Stimulated activated CD8-positive, alpha-beta memory T cell treated with anti-CD3 and anti-CD28 coated beads, Interleukin-4, amount 100 ng/mL, for 4 hours (primary cell): ENCODE data around the gene RTL9.

ENCODE experiments used
- DNase-seq, 2 donors: peaks; one replicate each; pipeline ENCODE4 v3.0.0-alpha.2; 2020; ENCODE audit warnings: low read depth in 2 of 2, low spot score in 1 of 2

Gene RTL9

DNA sequence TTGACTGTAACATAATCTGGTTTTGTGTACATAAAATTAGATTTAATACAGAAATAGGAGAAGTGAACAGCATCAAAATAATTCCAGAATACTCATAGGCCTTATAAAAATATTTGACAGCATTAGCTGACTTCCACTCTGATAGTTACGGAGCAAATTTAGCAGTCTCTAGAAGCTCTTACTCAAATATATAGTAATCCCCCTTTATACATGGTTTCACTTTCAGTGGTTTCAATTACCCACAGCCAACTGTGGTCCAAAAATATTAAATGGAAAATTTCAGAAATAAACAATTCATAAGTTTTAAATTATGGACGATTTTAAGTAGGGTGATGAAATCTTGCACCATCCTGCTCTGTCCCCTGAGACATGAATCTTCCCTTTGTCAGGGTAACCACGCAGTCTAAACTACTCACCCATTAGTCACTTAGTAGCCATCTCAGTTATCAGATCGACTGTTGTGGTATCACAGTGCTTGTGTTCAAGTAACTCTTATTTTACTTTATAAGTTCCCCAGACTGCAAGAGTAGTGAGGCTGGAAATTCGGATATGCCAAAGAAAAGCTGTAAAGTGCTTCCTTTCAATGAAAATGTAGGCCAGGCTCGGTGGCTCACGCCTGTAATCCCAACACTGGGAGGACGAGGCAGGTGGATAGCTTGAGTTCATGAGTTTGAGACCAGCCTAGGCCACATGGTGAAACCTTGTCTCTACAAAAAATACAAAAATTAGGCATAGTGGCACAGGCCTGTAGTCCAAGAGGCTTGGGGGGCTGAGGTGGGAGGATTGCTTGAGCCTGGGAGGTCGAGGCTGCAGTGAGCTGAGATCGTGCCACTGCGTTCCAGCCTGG is 17.2 kb upstream of the RTL9 start:
- no peak for DNase-seq

DNA sequence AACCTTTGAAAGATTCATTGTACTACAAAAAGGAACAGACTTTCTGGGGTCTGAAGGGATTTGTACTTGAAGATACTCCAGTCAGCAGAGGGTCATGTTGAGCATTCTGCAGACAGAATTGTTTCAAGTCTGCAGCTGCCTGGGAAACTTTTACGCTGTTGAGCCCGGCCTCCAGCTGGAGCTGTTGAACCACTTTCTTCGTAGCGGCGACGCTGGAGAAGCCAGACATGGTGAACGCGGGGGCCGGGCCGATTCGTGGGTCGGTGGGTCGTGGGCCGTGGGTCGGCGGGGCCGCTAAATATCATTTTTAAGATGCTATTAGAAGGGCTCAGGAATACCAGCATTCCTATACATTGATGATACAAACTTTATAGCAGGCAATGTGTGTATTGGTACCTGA is 12.0 kb upstream of the RTL9 start:
- DNase-seq = no peak

GRCh38 chrX:110359273-110359672 is 625 bp downstream of the RTL9 start:
- no peak for DNase-seq

GRCh38 chrX:110363244-110363643 is 4.6 kb downstream of the RTL9 start:
- no peak for DNase-seq

DNA sequence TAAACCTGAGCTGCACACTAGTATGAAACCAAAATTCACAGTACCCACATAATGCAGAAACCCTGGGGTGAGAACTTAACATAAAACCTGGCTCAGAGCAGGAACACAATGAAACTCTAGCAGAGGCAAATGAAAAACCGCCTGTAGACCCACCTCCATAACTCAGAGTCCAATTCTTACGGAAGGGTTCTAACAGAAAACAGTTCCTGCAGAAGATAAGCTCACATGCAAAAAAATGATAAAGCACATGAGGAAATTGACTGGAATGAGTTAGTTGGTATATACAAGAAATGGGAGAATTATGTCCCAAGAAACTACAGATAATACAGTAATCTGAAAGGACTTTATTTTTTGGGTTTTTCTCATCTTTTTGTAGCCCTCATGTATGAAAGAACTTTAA is 14.7 kb downstream of the RTL9 start:
- DNase-seq = no peak

DNA sequence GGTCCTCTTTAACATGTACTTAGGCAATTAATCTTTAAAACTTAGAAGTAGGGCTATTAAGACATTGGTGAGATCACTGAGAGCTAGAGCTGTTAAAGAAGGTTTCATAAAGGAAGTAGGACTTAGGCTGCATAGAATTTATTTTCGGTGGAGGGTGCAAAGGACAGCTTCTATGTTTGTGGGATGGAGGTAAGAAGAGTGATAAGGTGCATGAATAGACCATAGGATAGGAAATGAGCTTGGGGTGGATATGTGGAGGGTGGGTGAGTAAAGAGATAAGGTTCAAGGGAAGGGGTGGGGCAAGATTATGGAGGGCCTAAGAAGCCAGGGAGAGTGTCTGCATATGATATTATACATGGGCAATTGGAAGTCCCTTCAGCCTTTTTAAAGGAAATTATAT is 15.9 kb downstream of the RTL9 start:
- DNase-seq = no peak

- no peak for DNase-seq
These were observed 22.6 kb downstream of the RTL9 start for GRCh38 chrX:110381216-110381615.

DNA sequence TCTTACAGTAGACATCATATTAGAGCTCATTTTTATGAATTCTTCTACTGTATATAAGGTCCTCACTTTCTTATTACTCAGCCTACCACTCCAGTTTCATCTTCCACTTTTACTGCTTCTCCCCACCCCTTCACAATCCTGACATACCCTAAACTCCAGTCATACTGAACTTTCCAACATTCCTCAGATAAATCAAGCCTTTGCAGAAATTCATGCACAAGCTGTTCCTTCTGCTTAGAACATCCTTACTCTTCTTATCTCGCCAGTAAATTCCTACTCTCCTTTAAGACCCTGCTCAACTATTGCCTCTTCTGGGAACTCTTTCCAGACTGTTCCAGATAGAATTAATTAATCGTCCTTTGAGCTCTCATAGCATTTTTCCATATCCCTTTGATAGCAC is 24.8 kb downstream of the RTL9 start:
- no peak for DNase-seq

DNA sequence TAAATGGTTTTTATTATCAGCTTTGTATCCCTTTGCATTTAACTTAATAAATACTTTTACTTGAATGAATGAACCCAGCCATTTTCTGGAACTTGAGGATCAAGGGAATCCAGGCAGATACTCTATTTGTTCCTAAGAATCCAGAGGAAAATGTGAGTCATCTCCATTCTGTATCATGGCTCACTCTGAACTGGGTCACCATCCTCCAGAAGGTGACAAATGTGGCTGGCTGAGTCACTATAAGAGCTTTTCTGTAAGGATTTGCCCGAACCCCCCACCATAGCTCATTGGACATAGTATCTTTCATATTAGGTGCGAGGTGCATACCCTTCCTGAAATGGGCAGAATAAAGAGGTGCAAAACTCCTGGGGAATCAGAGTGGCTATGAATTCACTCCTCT is 25.8 kb downstream of the RTL9 start:
- DNase-seq = no peak

- DNase-seq = no peak
These were observed 30.9 kb downstream of the RTL9 start for GRCh38 chrX:110389570-110389969.

DNA sequence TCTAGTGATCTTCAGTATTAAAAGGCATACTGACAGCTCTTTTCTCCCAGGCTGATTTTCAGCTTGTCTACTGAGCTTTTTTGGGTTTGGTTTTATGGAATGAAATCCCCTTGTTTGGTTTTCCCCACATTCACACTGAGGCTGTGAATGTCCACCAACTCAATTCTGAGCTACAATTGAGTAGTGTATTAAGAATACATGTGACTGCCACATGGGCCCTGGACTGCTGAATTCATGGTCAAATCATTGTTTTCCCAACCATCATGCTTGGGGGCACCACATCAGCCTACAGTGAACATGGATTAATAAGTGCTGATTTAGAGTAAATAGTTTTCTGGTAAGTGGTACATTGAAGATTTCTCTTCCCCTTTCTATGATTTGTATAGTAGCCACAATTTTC is 32.4 kb downstream of the RTL9 start:
- no peak for DNase-seq

DNA sequence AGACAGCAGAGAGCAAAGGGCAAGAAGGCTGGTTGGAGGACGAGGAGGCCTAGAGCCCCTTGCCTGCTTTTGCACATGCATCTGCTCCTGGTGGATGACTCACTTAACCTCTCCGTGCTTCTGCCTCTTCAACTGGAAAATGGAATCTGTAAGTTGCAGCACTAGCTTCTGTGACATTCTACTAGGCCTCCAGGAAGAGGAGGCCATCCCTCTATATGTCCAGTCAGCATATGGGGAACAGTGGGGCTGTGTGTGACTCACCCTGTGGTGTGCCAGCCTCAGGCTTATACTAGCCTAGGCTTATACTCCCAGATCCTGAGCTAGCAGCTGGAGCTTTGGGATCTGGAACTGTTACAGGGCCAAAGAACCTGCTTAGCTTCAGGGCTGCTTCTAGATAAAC is 36.0 kb downstream of the RTL9 start:
- no peak for DNase-seq

- DNase-seq = no peak
These were observed 37.2 kb downstream of the RTL9 start for GRCh38 chrX:110395877-110396276.

DNA sequence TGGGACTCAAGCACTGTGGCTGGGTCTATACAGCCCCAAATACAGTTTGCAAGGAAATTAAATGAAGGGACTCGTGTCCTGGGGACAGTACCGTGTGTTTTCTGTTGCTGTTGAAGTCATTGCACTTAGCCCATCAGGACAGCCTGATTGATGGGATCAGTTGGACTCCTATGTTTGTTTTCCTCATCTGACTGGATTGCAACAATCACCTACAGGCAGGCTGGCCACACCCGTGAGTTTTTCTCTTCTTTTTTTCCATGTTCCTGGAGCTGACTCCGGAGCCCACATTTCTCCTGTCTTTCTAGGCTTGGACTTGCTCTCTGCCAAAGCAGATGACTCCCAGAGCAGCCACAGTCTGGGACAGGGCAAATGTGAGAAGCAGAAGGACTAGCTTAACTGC is 38.1 kb downstream of the RTL9 start:
- no peak for DNase-seq

DNA sequence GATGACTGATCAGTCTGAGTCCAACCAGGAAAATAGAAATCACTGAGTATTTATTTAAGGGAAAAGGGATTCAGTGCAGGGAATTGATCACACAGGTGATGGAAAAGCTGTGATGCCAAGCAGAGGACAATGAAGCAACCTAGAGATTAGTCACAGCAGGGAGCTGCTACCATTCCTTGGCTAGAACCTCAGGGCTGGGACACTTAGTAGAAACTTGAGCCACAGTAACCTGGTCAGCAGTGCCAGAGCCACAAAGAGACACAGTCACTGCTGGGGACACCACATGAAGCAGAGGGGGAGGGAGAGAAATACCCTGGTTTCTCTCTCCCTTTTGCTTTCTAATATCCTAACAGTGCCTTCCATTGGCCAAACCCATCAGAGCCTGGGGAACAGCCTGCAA is 38.7 kb downstream of the RTL9 start:
- DNase-seq = no peak

- no peak for DNase-seq
These were observed 39.3 kb downstream of the RTL9 start for GRCh38 chrX:110397904-110398303.

GRCh38 chrX:110399497-110399896 is 40.8 kb downstream of the RTL9 start:
- DNase-seq = no peak

GRCh38 chrX:110399966-110400365 is 41.3 kb downstream of the RTL9 start:
- no peak for DNase-seq

GRCh38 chrX:110401135-110401534 is 42.5 kb downstream of the RTL9 start:
- no peak for DNase-seq

DNA sequence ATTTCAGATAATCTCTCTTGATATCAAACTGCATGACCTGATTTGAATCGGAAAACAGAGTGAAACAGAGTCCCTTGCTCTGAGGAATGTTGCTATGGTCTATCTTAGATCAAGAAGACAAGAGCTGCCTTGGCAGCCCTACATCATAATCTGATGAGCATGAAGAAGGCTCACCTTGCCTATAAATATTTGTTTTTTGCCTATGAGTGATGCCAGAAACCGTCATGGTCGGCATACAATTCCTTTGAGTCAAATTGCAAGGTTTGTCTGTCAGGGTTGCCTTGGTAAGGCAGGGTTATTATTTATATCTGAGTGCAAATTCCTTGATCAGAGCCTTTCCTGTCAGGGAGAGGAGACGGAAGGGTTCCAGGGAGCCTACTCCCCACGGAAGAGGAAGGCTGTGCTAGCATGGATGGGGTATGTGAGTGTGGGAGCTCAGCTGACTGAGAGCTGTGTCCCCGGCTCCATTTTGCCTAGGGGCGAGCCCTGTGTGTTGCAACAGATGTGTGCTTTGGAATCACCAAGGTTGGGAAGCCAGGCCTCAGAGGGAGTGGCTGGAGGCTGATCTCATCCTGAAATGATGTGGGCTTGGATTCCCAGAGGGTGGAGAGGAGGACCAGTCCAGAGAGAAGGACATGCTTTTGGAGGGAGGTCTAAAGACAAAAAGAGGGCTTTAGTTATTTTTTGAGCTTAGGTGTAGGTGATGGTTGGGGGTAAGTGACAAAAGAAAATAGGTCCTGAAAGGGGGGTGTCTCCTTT is 43.6 kb downstream of the RTL9 start:
- DNase-seq = no peak

DNA sequence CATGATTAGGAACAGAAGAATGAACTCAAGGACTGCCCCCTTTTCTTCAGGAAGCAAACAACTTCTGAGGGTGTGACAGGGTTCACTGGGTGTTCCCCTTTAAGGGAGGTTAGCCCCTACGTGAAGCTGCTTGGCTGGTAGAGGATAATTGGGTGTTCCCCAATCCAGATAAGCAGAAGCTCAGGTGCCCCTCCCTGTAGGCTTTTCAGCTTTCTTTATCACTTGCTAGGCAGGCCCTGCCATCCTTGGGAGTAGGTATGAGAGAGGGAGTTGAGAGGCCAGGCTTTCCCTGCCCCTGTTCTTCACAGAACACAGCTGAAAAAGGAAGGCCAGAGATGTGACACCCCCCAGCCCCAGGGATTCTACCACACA is 44.2 kb downstream of the RTL9 start:
- no peak for DNase-seq

DNA sequence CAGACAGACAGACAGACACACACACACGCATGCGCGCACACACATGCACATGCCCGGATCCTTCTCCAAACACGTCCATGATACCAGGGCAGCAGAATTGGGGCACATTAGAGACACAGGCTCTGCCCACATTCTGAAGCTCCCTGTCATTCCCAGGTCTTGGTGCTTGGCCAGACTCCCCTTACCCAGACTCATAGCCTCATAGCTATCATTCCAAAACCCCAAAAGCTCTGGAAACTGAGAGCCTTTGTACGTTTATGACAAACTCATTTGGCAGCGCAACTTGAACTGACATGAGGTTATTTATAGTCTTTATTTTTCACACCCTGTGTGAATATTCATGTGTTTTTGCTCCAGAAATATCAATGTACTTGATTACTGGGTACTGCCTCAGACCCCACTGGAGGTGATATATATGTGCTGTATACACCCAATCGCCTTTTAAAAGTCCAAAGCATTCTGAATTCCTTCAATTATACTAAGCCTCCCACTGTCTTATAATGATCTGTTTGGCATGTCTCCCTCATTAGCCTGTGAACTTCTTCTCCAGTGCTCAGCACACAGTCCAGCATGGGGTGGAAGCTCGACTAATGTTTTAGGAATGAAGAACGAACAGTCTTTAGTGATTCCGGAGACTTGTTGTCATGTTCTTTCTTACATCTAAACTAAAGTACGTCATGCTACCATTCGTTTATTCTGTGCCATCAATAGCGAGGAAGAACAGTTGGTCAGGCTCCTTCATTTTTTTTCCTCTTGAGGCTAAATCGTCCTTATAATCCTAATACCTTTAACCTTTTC is 45.0 kb downstream of the RTL9 start:
- DNase-seq = no peak
